Lower lobe of right lung (tissue), 2 donors: Measurements from ENCODE around the gene CUX1. TPM values are rescaled to one million over a fixed set of nuclear protein-coding genes. Genes with fewer than 3 reads are reported as not detected.
A peak's percentile ranks its signal among the peaks of the same experiment; 100 is the strongest.
"Not testable (repeated sequence)": the region's sequence is repeated elsewhere in the genome, so short reads cannot be mapped to it uniquely, and the experiment has no call there.

Experiments used
- ATAC-seq, 2 donors: fragments of 200-7000 bp; cut with Tn5 transposase; one replicate each; pipeline ENCODE4 v1.9.1; 2020 to 2022; ENCODE audit warnings: mild to moderate bottlenecking in 2 of 2, moderate library complexity in 2 of 2
- DNase-seq: peaks from one replicate; pipeline ENCODE4 v3.0.0-alpha.2; 2020
- H3K27ac ChIP-seq: fragments of 200-600 bp; one replicate; pipeline ENCODE4 v1.8.0; 2022
- H3K27me3 ChIP-seq: fragments of 200-600 bp; one replicate; pipeline ENCODE4 v1.8.0; 2022; ENCODE audit warnings: low read depth
- H3K36me3 ChIP-seq: fragments of 200-600 bp; one replicate; pipeline ENCODE4 v1.8.0; 2022; ENCODE audit warnings: mild to moderate bottlenecking
- H3K4me1 ChIP-seq: fragments of 200-600 bp; one replicate; pipeline ENCODE4 v1.8.0; 2022
- H3K4me3 ChIP-seq: fragments of 200-600 bp; one replicate; pipeline ENCODE4 v1.8.0; 2022; ENCODE audit warnings: mild to moderate bottlenecking
- H3K9me3 ChIP-seq: fragments of 200-600 bp; one replicate; pipeline ENCODE4 v1.8.0; 2022
- CTCF ChIP-seq: fragments of 200-600 bp; IDR thresholded peaks from one replicate; pipeline ENCODE4 v1.8.0; 2022; ENCODE audit warnings: antibody characterized with exemption, mild to moderate bottlenecking
- intact Hi-C: fragments of 100-400 bp; cut with DNase I; formaldehyde crosslinking; loops from one replicate; pipeline ENCODE4 v1.11.0; 2022
- total RNA-seq: library from RNA; stranded (reverse); fragmentation: NEBNext Ultra II Directional; extraction: Animal tissue kit (Norgen Biotek cat#: 25700); gene quantifications from one replicate; pipeline ENCODE4 v1.2.1, GENCODE V29; 2021
- donor health status: DM: no; HTN: yes; CAD: no; lungs with severe emphysema.

The CUX1 gene
- total RNA-seq, 1 donor from 2014 or later = 118 TPM

- Histone ChIP-seq H3K4me3 (no peak overlapping the region), H3K27me3 (no peaks in the 10 kb centered on the region), H3K27ac (no peak overlapping the region), H3K9me3 (no peaks in the 10 kb centered on the region), H3K36me3 (peaks cover 4% of the 10 kb centered on the region), H3K4me1 (peaks cover 10% of the 10 kb centered on the region)
- intact Hi-C loops = no loop called here
- no peak for ATAC-seq
- no peak for DNase-seq
- TF ChIP-seq CTCF = no peak
Observed at GRCh38 chr7:101926265-101926664, 108.8 kb downstream of the CUX1 start.

GRCh38 chr7:101927389-101927788 is 110.0 kb downstream of the CUX1 start:
- H3K9me3 ChIP-seq = no peaks in the 10 kb centered on the region
- intact Hi-C loops = no loop called here
- H3K36me3 ChIP-seq = peaks cover 4% of the 10 kb centered on the region
- peaks cover 9% of the 10 kb centered on the region for H3K4me1 ChIP-seq
- no peak for ATAC-seq
- H3K27me3 ChIP-seq = no peaks in the 10 kb centered on the region
- TF ChIP-seq CTCF = no peak
- no peak overlapping the region for H3K27ac ChIP-seq
- H3K4me3 ChIP-seq = no peak overlapping the region
- DNase-seq = peak; percentile 25

- H3K27ac ChIP-seq = no peak overlapping the region
- H3K9me3 ChIP-seq = no peaks in the 10 kb centered on the region
- intact Hi-C loops = no loop called here
- H3K4me3 ChIP-seq = no peak overlapping the region
- TF ChIP-seq CTCF = no peak
- DNase-seq = peak; percentile 46
- peak in 1 of 2 donors; percentile 27 for ATAC-seq
- H3K4me1 ChIP-seq = peaks cover 5% of the 10 kb centered on the region
- H3K36me3 ChIP-seq = peaks cover 4% of the 10 kb centered on the region
- H3K27me3 ChIP-seq = no peaks in the 10 kb centered on the region
Observed at GRCh38 chr7:101927802-101928201, 110.4 kb downstream of the CUX1 start.

GRCh38 chr7:101929256-101929655 is 111.8 kb downstream of the CUX1 start:
- intact Hi-C loops = no loop called here
- DNase-seq (no peak), ATAC-seq (no peak)
- Histone ChIP-seq H3K4me3 (no peak overlapping the region), H3K4me1 (peaks cover 7% of the 10 kb centered on the region), H3K9me3 (no peaks in the 10 kb centered on the region), H3K36me3 (no peaks in the 10 kb centered on the region), H3K27ac (no peak overlapping the region), H3K27me3 (no peaks in the 10 kb centered on the region)
- no peak for TF ChIP-seq CTCF

GRCh38 chr7:101929911-101930310 is 112.5 kb downstream of the CUX1 start:
- H3K27ac ChIP-seq, H3K27me3 ChIP-seq, H3K4me3 ChIP-seq, H3K36me3 ChIP-seq, intact Hi-C loops, H3K9me3 ChIP-seq, ATAC-seq, DNase-seq: not testable (repeated sequence)
- peaks cover 14% of the 10 kb centered on the region for H3K4me1 ChIP-seq

GRCh38 chr7:101932083-101932482 is 114.7 kb downstream of the CUX1 start:
- Histone ChIP-seq H3K36me3 (no peaks in the 10 kb centered on the region), H3K4me3 (no peak overlapping the region), H3K9me3 (no peaks in the 10 kb centered on the region), H3K27me3 (no peaks in the 10 kb centered on the region), H3K4me1 (peaks cover 32% of the 10 kb centered on the region), H3K27ac (no peak overlapping the region)
- DNase-seq (no peak), ATAC-seq (no peak)
- intact Hi-C loops = no loop called here
- no peak for TF ChIP-seq CTCF
